A549 treated with Hydrocortisone at 1 μM for 4 hours (cell line): ENCODE data around the gene APBB2. TPM values are rescaled to one million over a fixed set of nuclear protein-coding genes. Genes with fewer than 3 reads are reported as not detected.

Source experiments
- total RNA-seq: library from RNA; stranded (reverse); fragments of 200-300 nt; extraction: Qiagen RNA extraction; gene quantifications from 5 replicates; pipeline ENCODE4 v1.2.3, GENCODE V29; 2022

The APBB2 gene
- total RNA-seq: 7.3 to 14.1 TPM (median 11.4 TPM) in 5 replicates

DNA sequence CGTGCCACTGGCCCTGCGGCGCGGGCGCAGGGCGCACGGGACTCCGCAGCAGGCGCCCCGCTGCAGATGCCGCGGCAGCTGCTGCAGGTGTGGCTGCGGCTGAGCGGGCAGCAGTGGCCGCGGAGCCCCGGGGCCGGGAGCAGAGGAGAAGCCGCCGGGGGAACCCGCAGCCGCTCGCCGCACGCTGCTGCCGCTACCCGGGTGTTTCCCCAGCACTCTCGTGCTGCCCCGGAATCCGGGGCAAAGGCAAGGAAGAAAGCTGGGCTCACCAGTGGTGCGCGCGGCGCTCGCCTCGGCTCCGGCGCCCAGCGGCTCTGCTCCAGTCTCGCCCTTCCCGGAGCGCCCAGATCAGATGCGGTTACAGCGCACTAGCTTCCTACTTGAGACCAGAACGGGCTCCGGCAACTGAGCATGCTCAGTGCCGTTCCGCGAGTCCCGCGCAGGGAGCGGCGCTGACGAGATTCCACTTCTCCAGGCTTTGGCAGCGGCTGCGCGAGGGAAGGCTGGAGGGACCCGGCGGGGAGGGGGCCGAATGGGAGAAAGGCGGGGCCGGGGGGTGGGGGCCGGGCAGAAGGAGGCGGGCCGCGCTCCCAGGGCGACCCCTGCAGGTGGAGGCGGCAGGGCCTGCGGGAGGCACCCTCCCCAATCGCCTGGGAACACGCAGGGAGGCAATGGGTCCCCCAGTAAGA lies at the start of gene APBB2:
Gene APBB2, minus strand, starts transcription at position 407 of the 689 bp plus-strand sequence. CDS start 181,288 bp downstream, outside the sequence.

DNA sequence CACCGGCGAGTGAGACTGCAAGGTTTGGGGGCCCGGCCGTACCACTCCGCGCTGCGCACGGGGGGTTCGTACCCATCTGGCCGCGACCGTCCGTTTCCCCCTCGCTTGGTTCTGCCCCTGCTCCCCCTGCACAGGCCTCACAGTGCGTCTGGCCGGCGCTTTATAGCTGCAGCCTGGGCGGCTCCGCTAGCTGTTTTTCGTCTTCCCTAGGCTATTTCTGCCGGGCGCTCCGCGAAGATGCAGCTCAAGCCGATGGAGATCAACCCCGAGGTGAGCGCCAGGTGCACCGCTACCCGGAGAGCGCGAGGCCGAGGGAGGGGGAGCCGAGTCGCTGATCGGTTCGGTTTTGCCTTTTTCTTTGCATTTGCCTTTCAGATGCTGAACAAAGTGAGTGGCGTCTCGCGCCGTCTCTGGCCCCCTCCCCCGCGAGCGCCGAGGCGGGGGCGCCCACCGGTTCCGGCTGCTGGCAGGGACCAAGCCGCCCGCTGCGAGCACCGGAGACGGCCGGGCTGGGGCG lies 42.5 kb upstream of the APBB2 start, which contains the start of gene UCHL1:
Gene UCHL1, plus strand, starts transcription at position 189 of the 517 bp plus-strand sequence. Its CDS starts 49 bp downstream, at position 238.

Other genes with a start within 250 kb of the APBB2 start
- gene UCHL1, start 42.4 kb upstream of the APBB2 start, total RNA-seq: 924 to 986 TPM (median 958 TPM) in 5 replicates